ENCODE measurements around the gene MSH2.
"Not testable (repeated sequence)": the region's sequence is repeated elsewhere in the genome, so short reads cannot be mapped to it uniquely, and the experiment has no call there.

The MSH2 gene

DNA sequence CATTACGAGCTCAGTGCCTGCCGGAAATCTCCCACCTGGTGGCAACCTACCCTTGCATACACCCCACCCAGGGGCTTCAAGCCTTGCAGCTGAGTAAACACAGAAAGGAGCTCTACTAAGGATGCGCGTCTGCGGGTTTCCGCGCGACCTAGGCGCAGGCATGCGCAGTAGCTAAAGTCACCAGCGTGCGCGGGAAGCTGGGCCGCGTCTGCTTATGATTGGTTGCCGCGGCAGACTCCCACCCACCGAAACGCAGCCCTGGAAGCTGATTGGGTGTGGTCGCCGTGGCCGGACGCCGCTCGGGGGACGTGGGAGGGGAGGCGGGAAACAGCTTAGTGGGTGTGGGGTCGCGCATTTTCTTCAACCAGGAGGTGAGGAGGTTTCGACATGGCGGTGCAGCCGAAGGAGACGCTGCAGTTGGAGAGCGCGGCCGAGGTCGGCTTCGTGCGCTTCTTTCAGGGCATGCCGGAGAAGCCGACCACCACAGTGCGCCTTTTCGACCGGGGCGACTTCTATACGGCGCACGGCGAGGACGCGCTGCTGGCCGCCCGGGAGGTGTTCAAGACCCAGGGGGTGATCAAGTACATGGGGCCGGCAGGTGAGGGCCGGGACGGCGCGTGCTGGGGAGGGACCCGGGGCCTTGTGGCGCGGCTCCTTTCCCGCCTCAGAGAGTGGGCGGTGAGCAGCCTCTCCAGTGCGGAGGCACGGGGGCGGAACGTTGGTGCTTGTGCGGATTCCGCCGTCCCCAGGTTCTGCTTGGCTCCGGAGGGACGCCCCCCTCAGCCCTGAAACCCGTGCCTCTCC, at the start of gene MSH2:
Gene MSH2, plus strand, starts transcription at position 352 of the 804 bp plus-strand sequence. Its CDS starts 36 bp downstream, at position 388.
- in situ Hi-C loops (cut with MboI; ENCODE audit: low pct_unique_long_range_greater_than_20kb, low sequenced_read_pairs) = no loop called here
- peak; percentile 96 for DNase-seq

DNA sequence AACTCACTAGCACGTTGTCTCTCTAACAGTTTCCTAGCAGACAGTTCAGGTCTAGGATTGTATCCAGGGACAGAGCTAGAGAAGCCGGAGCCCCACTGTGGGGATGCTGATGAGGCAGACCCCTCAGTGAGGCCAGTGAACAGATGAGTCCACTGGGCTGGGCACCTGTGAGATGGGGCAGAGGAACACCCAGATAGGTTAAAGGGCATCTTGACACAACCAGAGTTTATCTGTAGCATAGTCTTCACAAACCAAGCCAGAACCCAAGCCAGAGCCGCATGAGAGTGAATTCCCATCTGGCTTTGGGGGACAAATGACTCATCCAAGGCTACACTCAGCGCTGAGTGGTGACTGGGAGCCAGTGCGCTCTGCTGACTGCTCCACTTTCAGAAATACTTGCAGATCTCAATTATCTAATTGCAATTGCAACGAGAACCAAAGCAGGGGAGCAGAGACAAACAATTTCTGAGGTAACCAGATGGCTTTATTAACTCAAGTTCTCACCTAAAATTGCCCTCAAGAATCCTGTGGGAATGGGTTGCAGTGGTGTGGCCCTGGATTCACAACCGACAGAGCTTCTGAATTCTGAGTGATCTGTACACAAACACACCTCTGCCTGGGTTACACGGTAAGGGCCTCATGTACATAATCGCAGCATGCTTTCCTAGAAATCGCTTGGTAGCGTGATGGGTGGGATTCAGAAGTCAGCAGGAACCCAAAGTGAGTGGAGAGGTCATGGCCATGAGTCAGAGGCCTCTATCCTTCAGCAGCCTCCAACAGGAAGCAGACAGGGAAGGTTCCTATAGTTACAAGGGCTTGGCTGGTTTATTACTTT, 48.7 kb upstream of the MSH2 start:
- in situ Hi-C loops (cut with MboI; ENCODE audit: low pct_unique_long_range_greater_than_20kb, low sequenced_read_pairs) = no loop called here
- no peak for DNase-seq

DNA sequence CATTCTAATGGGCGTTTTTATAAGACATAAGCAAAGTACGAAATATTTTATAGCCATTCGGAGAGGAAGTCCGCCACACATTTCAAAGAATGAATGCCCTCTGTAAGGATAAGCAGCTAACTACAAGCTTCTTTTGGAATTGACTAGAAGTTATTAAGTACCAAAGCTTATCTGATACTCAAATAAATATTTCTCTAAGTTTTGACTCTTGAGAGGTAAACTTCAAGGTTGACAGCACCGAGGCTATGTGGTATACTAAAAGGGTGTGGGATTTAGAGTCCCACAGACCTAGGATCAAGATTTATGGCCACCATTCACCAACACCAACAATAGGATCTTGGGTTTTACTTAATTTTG, 48.1 kb upstream of the MSH2 start:
- DNase-seq = no peak
- in situ Hi-C loops (cut with MboI; ENCODE audit: low pct_unique_long_range_greater_than_20kb, low sequenced_read_pairs) = no loop called here

DNA sequence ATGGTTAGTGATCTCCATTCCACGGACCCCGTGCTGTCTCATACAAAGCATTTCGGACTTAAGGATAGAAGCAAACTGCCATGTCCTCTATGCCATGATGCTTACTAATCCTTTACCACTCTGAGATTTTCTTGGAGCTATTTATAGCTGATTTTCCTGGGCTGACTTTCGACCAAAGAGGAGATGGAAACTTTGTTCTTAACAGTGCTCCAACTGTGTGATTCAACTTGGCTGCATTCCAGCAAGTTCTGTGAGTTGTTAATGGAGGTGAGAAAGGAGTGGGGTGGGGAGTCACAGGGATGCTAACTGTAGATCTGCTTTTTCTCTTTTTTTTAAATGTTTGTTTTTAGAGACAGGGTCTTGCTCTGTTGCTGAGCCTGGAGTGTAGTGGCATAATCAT, 45.5 kb upstream of the MSH2 start:
- in situ Hi-C loops (cut with MboI; ENCODE audit: low pct_unique_long_range_greater_than_20kb, low sequenced_read_pairs) = no loop called here
- DNase-seq = no peak

DNA sequence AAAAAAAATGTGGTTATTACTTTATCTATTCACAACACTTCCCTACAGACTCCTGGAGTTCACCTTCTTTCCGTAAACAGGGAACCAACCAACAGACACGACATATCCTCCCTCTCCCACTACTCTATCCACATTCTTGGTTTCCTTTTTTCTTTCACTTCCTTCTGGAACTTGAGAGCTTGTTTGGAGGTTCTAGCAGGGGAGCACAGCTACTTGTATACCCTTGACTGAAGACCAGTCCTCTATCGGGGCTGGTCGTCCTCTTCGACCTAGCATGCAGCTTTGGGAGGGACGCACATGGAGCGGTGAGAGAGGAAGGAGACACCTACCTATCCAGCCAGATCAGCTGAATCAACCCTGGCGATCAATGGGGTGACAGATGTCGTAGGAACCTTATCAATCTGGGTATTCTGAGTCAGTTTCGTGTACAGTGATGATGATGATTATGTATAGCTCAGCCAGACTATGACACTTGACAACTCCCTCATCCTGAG, 43.5 kb upstream of the MSH2 start:
- DNase-seq = no peak
- in situ Hi-C loops (cut with MboI; ENCODE audit: low pct_unique_long_range_greater_than_20kb, low sequenced_read_pairs) = no loop called here

DNA sequence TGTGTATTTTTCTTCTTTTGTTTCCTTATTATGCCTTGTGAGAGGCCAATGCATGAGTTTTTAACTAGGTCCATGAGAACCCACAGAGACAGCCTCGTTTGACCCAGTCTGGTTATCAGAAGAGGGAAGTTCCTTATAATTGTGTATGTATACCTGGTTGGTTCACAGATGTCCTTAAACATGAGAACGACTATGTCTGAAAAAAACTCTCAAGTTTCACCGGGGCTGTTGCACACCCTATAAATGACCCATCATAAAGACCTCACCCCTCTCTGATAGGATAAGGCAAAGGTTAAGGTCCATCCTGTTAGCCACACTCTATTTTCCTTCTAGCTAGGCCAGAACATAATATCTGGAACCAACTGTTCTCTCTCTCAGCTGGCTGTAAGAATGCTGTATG, 42.7 kb upstream of the MSH2 start:
- in situ Hi-C loops (cut with MboI; ENCODE audit: low pct_unique_long_range_greater_than_20kb, low sequenced_read_pairs) = no loop called here
- no peak for DNase-seq

DNA sequence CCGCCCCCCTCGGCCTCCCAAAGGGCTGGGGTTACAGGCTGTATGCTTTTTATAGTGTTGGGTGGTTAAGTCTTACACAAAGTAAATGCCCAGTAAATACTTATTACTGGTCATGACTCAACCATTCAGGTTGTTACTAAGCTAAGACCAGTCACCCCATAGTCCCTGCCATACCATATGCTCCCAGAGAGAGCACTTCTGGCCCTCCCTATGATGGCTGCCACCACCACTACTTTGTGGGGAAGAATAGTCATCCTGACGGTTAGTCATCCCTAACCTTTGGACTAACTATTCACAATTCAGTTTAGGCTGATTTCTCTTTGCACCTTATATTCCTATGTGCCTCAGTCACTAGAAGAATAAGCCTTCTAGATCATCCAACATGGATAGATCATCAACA, 42.0 kb upstream of the MSH2 start:
- in situ Hi-C loops (cut with MboI; ENCODE audit: low pct_unique_long_range_greater_than_20kb, low sequenced_read_pairs) = no loop called here
- no peak for DNase-seq

DNA sequence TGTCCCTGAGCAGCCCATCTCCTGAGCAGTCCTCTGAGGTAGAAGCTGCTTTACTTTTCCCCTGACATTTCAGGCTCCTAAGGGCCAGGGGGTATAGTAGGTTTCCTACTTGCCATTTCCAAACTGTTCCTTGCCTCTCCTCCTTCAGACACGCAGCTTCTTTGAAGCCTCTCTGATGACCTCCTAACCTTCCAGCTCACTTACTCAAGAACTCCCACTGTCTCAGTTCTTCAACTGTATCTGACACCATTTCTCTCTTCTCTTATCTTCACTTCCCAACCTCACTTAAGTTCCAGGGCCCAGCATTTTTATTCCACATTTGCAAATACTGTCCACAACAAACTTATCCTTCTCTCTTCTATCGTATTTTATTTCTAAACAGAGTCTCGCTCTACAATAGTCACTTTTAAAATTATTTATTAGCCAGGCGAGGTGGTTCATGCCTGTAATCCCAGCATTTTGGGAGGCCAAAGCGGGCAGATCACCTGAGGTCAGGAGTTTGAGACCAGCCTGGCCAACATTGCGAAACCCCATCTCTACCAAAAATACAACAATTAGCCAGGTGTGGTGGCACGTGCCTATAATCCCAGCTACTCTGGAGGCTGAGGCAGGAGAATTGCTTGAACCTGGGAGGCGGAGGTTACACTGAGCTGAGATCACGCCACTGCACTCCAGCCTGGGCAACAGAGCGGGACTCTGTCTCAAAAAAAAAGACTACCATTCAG, 41.3 kb upstream of the MSH2 start:
- in situ Hi-C loops (cut with MboI; ENCODE audit: low pct_unique_long_range_greater_than_20kb, low sequenced_read_pairs); DNase-seq: not testable (repeated sequence)

GRCh38 chr2:47373747-47374146, 29.2 kb upstream of the MSH2 start:
- in situ Hi-C loops (cut with MboI; ENCODE audit: low pct_unique_long_range_greater_than_20kb, low sequenced_read_pairs) = no loop called here

GRCh38 chr2:47375307-47375706, 27.6 kb upstream of the MSH2 start:
- DNase-seq = no peak
- in situ Hi-C loops (cut with MboI; ENCODE audit: low pct_unique_long_range_greater_than_20kb, low sequenced_read_pairs) = no loop called here

More at GRCh38 chr2:47373747-47374146, 29.2 kb upstream of the MSH2 start:
- DNase-seq = no peak

DNA sequence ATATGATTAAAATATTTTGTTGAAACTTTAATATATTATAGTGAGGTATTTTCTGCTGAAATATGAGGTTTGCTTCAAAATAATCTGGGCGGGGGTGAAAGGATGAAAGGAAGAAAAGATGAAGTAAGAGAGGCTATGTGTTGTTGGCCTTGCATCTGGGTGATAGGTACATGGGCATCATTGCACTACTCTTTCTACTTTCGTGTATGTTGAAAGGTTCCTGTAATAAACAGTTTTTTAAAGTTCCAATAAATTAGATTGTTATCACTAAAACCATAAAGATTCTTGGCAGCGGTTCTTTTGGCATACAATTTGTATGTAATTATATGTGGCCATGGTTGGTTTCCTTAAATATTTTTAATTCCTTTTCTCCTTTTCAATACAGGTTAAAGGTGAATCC, 23.6 kb upstream of the MSH2 start:
- no peak for DNase-seq
- in situ Hi-C loops (cut with MboI; ENCODE audit: low pct_unique_long_range_greater_than_20kb, low sequenced_read_pairs) = no loop called here

DNA sequence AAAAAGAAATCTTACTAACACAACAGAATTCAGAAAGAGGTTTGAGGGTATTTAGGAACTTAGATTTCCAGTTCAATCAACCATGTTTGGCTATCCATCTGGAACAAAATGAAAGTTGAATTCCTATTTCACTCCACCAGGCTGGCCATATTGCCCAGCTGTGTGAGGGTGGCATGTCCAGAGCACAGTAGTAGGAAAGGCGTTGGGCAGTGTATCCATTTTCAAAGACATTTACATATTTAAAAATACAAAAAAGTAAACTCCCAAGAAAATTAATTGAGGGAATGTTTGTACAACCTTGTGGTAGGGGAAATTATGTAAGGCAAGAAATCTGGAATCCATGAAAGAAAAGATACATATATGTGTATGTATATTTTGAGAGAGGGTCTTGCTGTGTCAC, 21.5 kb upstream of the MSH2 start:
- in situ Hi-C loops (cut with MboI; ENCODE audit: low pct_unique_long_range_greater_than_20kb, low sequenced_read_pairs) = no loop called here
- DNase-seq = no peak

DNA sequence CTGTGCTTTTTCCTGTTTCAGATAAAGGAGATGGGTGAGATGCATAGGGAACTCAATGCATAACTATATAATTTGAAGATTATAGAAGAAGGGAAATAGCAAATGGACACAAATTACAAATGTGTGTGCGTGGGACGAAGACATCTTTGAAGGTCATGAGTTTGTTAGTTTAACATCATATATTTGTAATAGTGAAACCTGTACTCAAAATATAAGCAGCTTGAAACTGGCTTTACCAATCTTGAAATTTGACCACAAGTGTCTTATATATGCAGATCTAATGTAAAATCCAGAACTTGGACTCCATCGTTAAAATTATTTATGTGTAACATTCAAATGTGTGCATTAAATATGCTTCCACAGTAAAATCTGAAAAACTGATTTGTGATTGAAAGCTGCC, 16.4 kb upstream of the MSH2 start:
- no peak for DNase-seq
- in situ Hi-C loops (cut with MboI; ENCODE audit: low pct_unique_long_range_greater_than_20kb, low sequenced_read_pairs) = no loop called here

GRCh38 chr2:47388888-47389287, 14.1 kb upstream of the MSH2 start:
- DNase-seq = no peak
- in situ Hi-C loops (cut with MboI; ENCODE audit: low pct_unique_long_range_greater_than_20kb, low sequenced_read_pairs) = no loop called here

DNA sequence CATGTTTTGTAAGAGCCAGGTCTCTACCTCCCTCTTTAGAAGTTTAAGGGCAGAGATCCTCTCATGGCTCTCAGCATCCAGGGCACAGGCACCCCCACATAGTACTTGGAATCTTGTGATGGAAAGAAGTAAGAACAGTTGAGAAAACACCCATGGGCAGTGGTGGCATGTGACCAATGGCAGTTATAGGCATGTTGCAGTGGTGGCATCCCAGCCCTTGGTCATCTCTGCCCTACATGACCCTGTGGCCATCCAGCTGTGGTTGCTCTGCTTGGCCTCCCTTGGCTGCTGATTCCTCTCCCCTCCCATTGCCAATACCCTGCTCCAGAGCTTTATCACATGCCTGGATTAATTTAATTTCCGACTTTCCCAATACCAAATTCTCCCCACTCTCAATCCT, 13.3 kb upstream of the MSH2 start:
- in situ Hi-C loops (cut with MboI; ENCODE audit: low pct_unique_long_range_greater_than_20kb, low sequenced_read_pairs) = no loop called here

GRCh38 chr2:47401789-47402554, 984 bp upstream of the MSH2 start:
- in situ Hi-C loops (cut with MboI; ENCODE audit: low pct_unique_long_range_greater_than_20kb, low sequenced_read_pairs) = no loop called here

More for the DNA sequence above, 13.3 kb upstream of the MSH2 start:
- DNase-seq = no peak

GRCh38 chr2:47402555-47402804, 476 bp upstream of the MSH2 start:
- DNase-seq = no peak
- in situ Hi-C loops (cut with MboI; ENCODE audit: low pct_unique_long_range_greater_than_20kb, low sequenced_read_pairs) = no loop called here

More at GRCh38 chr2:47401789-47402554, 984 bp upstream of the MSH2 start:
- DNase-seq = no peak

GRCh38 chr2:47403609-47404193, 745 bp downstream of the MSH2 start:
- no peak for DNase-seq
- in situ Hi-C loops (cut with MboI; ENCODE audit: low pct_unique_long_range_greater_than_20kb, low sequenced_read_pairs) = no loop called here

GRCh38 chr2:47404356-47404755, 1.4 kb downstream of the MSH2 start:
- in situ Hi-C loops (cut with MboI; ENCODE audit: low pct_unique_long_range_greater_than_20kb, low sequenced_read_pairs) = no loop called here
- peak; percentile 21 for DNase-seq
